ENCODE data around the gene FAM234A.

Gene FAM234A

DNA sequence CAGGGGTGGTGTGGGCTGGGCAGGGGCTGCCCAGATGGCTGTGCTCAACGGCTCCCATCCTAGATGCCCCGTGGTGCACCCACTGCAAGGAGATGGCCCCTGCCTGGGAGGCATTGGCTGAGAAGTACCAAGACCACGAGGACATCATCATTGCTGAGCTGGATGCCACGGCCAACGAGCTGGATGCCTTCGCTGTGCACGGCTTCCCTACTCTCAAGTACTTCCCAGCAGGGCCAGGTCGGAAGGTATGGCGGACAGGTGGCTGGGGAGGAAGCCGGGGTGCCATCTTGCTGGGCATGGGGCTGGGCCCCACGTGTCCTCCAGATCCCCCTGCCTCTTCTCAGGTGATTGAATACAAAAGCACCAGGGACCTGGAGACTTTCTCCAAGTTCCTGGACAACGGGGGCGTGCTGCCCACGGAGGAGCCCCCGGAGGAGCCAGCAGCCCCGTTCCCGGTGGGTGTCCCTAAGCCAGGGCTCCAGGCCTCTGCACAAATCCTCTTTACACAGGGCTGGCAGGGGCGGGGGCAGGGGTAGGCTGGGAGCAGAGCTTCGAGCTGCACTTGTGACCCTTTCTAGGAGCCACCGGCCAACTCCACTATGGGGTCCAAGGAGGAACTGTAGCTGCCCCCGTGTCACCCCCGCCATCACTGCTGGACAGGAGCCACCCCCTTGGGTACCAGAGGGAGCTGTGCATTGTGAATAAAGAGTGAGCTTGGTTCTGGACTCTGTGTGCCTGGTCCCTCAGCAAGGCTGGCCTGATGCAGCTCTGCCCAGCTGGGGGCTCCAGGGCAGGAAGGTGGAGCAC, 52.1 kb downstream of the FAM234A start:
- no peak overlapping the region for H3K4me3 ChIP-seq (ENCODE audit: low read depth in 1 of 2, low read length in 2 of 2)
- no peak overlapping the region for H3K27ac ChIP-seq (ENCODE audit: low read depth, low read length)
- H3K4me1 ChIP-seq (ENCODE audit: insufficient read depth, low read length), result no peaks in the 10 kb centered on the region
- peaks cover 18% of the 10 kb centered on the region for H3K36me3 ChIP-seq (ENCODE audit: insufficient read depth, low read length)
- no peak overlapping the region for H3K9ac ChIP-seq (ENCODE audit: low read length)
- peaks cover 0 to 5% of the 10 kb centered on the region in 2 donors for H3K27me3 ChIP-seq (ENCODE audit: control insufficient read depth in 1 of 2, insufficient read depth in 2 of 2, low read length in 2 of 2)
- H3K9me3 ChIP-seq (ENCODE audit: low read length), result no peaks in the 10 kb centered on the region

- Histone ChIP-seq H3K9ac (ENCODE audit: low read length) (no peak overlapping the region), H3K27me3 (ENCODE audit: control insufficient read depth in 1 of 2, insufficient read depth in 2 of 2, low read length in 2 of 2) (no peaks in the 10 kb centered on the region), H3K36me3 (ENCODE audit: insufficient read depth, low read length) (peaks cover 23% of the 10 kb centered on the region), H3K9me3 (ENCODE audit: low read length) (no peaks in the 10 kb centered on the region), H3K27ac (ENCODE audit: low read depth, low read length) (no peak overlapping the region), H3K4me1 (ENCODE audit: insufficient read depth, low read length) (no peaks in the 10 kb centered on the region), H3K4me3 (ENCODE audit: low read depth in 1 of 2, low read length in 2 of 2) (no peak overlapping the region)
Observed at GRCh38 chr16:287298-287811, 52.7 kb downstream of the FAM234A start.

DNA sequence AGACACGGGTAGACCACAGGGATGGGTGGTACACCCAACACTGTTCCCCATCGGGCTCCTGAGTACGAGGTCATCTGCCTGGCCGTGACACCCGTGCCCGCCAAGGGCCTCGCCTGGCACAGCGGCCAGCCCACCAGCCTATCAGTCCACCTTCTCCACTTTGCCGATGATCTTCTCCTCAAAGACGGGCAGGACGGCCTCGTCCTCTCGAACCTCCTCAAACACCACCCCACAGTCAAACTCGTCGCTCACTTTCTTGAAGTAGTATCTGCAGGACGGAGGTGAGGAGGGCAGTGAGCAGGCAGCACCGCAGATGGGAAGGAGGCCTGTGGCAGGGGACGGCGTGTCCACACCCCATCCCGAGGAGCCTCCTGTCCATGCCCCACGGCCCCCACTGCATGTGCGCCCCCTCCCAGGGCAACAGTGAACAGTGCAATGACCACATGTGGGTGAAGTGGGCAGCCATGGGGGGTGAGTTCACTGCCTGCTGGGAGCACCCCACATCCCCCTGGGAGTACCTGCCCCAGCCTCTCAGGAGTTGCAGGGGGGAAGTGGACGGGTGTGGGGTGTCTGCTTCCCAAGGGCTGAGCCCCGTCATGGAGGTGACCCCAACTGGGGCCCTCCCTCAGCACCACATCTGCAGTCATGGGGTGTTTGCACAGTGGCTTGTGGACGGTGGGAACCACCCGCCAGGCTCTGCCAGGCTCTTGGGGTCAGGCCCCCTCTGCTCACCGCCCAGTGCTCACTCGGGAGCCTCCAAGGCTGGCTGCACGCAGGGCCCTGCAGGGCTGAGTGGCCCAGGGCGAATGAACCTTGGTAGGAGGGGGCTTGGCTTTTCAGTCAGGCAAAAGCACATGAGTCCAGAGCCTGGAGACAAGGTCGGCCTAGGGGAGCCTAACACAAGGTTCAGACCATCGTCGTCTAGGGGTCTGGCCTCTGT, 53.6 kb downstream of the FAM234A start:
- H3K27me3 ChIP-seq (ENCODE audit: control insufficient read depth in 1 of 2, insufficient read depth in 2 of 2, low read length in 2 of 2), result no peaks in the 10 kb centered on the region
- H3K36me3 ChIP-seq (ENCODE audit: insufficient read depth, low read length), result peaks cover 23% of the 10 kb centered on the region
- no peaks in the 10 kb centered on the region for H3K4me1 ChIP-seq (ENCODE audit: insufficient read depth, low read length)
- H3K9me3 ChIP-seq (ENCODE audit: low read length), result no peaks in the 10 kb centered on the region
- H3K9ac ChIP-seq (ENCODE audit: low read length), result no peak overlapping the region
- H3K27ac ChIP-seq (ENCODE audit: low read depth, low read length), result no peak overlapping the region
- no peak overlapping the region for H3K4me3 ChIP-seq (ENCODE audit: low read depth in 1 of 2, low read length in 2 of 2)

DNA sequence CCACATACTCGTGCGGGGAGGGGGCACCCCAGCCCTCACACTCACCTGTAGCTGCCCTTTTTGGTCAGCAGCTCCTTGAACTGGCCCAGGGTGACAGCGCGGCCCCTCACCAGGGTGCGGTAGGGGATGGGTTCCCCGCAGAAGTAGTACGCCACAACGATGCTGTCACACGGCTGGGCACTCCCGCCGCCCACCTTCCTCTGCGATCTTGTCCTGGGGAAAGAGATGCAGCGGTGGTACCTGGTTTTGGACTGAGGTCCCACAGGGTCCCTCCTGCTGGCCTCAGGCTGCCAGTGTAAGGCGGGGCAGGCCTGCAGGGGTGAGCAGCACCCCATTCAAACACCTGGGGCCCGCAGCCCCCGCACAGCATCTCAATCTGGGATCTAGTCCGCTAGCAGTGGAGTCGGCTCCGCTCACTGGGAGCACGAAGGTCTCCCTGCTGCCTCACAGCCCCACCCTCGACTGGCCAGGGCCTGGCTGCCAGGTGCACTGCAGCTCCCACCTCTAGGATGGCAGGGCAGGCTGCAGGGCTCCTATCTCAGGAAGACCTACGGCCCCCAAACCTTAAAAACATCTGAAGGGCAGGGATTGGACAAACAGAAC, 54.9 kb downstream of the FAM234A start:
- Histone ChIP-seq H3K27ac (ENCODE audit: low read depth, low read length) (no peak overlapping the region), H3K4me3 (ENCODE audit: low read depth in 1 of 2, low read length in 2 of 2) (no peak overlapping the region), H3K27me3 (ENCODE audit: control insufficient read depth in 1 of 2, insufficient read depth in 2 of 2, low read length in 2 of 2) (no peaks in the 10 kb centered on the region), H3K9me3 (ENCODE audit: low read length) (no peaks in the 10 kb centered on the region), H3K4me1 (ENCODE audit: insufficient read depth, low read length) (no peaks in the 10 kb centered on the region), H3K9ac (ENCODE audit: low read length) (no peak overlapping the region), H3K36me3 (ENCODE audit: insufficient read depth, low read length) (peaks cover 23% of the 10 kb centered on the region)

GRCh38 chr16:290015-290680, 55.5 kb downstream of the FAM234A start:
- H3K36me3 ChIP-seq (ENCODE audit: insufficient read depth, low read length), result peaks cover 23% of the 10 kb centered on the region
- H3K9ac ChIP-seq (ENCODE audit: low read length), result no peak overlapping the region
- no peak overlapping the region for H3K27ac ChIP-seq (ENCODE audit: low read depth, low read length)
- no peaks in the 10 kb centered on the region for H3K27me3 ChIP-seq (ENCODE audit: control insufficient read depth in 1 of 2, insufficient read depth in 2 of 2, low read length in 2 of 2)
- H3K4me1 ChIP-seq (ENCODE audit: insufficient read depth, low read length), result no peaks in the 10 kb centered on the region
- H3K9me3 ChIP-seq (ENCODE audit: low read length), result no peaks in the 10 kb centered on the region
- H3K4me3 ChIP-seq (ENCODE audit: low read depth in 1 of 2, low read length in 2 of 2), result no peak overlapping the region

- Histone ChIP-seq H3K4me3 (ENCODE audit: low read depth in 1 of 2, low read length in 2 of 2) (no peak overlapping the region), H3K9me3 (ENCODE audit: low read length) (no peaks in the 10 kb centered on the region), H3K9ac (ENCODE audit: low read length) (no peak overlapping the region), H3K27ac (ENCODE audit: low read depth, low read length) (no peak overlapping the region), H3K27me3 (ENCODE audit: control insufficient read depth in 1 of 2, insufficient read depth in 2 of 2, low read length in 2 of 2) (no peaks in the 10 kb centered on the region), H3K4me1 (ENCODE audit: insufficient read depth, low read length) (no peaks in the 10 kb centered on the region), H3K36me3 (ENCODE audit: insufficient read depth, low read length) (peaks cover 23% of the 10 kb centered on the region)
Observed at GRCh38 chr16:290681-291405, 56.2 kb downstream of the FAM234A start.

- H3K27ac ChIP-seq (ENCODE audit: low read depth, low read length), result no peak overlapping the region
- H3K9me3 ChIP-seq (ENCODE audit: low read length), result no peaks in the 10 kb centered on the region
- H3K9ac ChIP-seq (ENCODE audit: low read length), result no peak overlapping the region
- peaks cover 26% of the 10 kb centered on the region for H3K36me3 ChIP-seq (ENCODE audit: insufficient read depth, low read length)
- no peaks in the 10 kb centered on the region for H3K27me3 ChIP-seq (ENCODE audit: control insufficient read depth in 1 of 2, insufficient read depth in 2 of 2, low read length in 2 of 2)
- no peak overlapping the region for H3K4me3 ChIP-seq (ENCODE audit: low read depth in 1 of 2, low read length in 2 of 2)
- H3K4me1 ChIP-seq (ENCODE audit: insufficient read depth, low read length), result no peaks in the 10 kb centered on the region
Observed at GRCh38 chr16:291539-291938, 56.9 kb downstream of the FAM234A start.

- Histone ChIP-seq H3K4me1 (ENCODE audit: insufficient read depth, low read length) (no peaks in the 10 kb centered on the region), H3K4me3 (ENCODE audit: low read depth in 1 of 2, low read length in 2 of 2) (no peak overlapping the region), H3K9ac (ENCODE audit: low read length) (no peak overlapping the region), H3K27ac (ENCODE audit: low read depth, low read length) (no peak overlapping the region), H3K36me3 (ENCODE audit: insufficient read depth, low read length) (peaks cover 26% of the 10 kb centered on the region), H3K27me3 (ENCODE audit: control insufficient read depth in 1 of 2, insufficient read depth in 2 of 2, low read length in 2 of 2) (no peaks in the 10 kb centered on the region), H3K9me3 (ENCODE audit: low read length) (no peaks in the 10 kb centered on the region)
Observed at GRCh38 chr16:293043-293775, 58.6 kb downstream of the FAM234A start.

- Histone ChIP-seq H3K36me3 (ENCODE audit: insufficient read depth, low read length) (peaks cover 17% of the 10 kb centered on the region), H3K4me3 (ENCODE audit: low read depth in 1 of 2, low read length in 2 of 2) (no peak overlapping the region), H3K27me3 (ENCODE audit: control insufficient read depth in 1 of 2, insufficient read depth in 2 of 2, low read length in 2 of 2) (no peaks in the 10 kb centered on the region), H3K4me1 (ENCODE audit: insufficient read depth, low read length) (no peaks in the 10 kb centered on the region), H3K9me3 (ENCODE audit: low read length) (no peaks in the 10 kb centered on the region), H3K27ac (ENCODE audit: low read depth, low read length) (no peak overlapping the region), H3K9ac (ENCODE audit: low read length) (no peak overlapping the region)
Observed at GRCh38 chr16:296276-296675, 61.7 kb downstream of the FAM234A start.
